Activated naive CD4-positive, alpha-beta T cell treated with anti-CD3 and anti-CD28 coated beads, Interleukin-2, amount 10 ng/mL, durations not matched to agents 7 days and 5 days (primary cell): ENCODE data around the gene KANSL1.
A peak's percentile ranks its signal among the peaks of the same experiment; 100 is the strongest.

Experiments used
- CTCF ChIA-PET: fragments of 350-600 bp; sonication (Branson Sonifier 250); formaldehyde crosslinking; loops from one replicate; lab custom pipeline; 2021; ENCODE audit warnings: antibody characterized with exemption; lab: Charles Lee
- DNase-seq: peaks from one replicate; pipeline ENCODE4 v3.0.0-alpha.2; 2020
- H3K27ac Mint-ChIP-seq: one replicate; pipeline ENCODE4 v1.8.0; 2021; ENCODE audit warnings: mild to moderate bottlenecking, moderate library complexity, mixed read lengths
- H3K27me3 Mint-ChIP-seq: one replicate; pipeline ENCODE4 v1.8.0; 2021; ENCODE audit warnings: mild to moderate bottlenecking, mixed read lengths
- H3K36me3 Mint-ChIP-seq: one replicate; pipeline ENCODE4 v1.8.0; 2021; ENCODE audit warnings: mixed read lengths
- H3K4me1 Mint-ChIP-seq: one replicate; pipeline ENCODE4 v1.8.0; 2021; ENCODE audit warnings: mixed read lengths
- H3K4me3 Mint-ChIP-seq: one replicate; pipeline ENCODE4 v1.8.0; 2021; ENCODE audit warnings: mild to moderate bottlenecking, moderate library complexity, mixed read lengths
- H3K9me3 Mint-ChIP-seq: one replicate; pipeline ENCODE4 v1.8.0; 2021; ENCODE audit warnings: mixed read lengths

KANSL1 gene

DNA sequence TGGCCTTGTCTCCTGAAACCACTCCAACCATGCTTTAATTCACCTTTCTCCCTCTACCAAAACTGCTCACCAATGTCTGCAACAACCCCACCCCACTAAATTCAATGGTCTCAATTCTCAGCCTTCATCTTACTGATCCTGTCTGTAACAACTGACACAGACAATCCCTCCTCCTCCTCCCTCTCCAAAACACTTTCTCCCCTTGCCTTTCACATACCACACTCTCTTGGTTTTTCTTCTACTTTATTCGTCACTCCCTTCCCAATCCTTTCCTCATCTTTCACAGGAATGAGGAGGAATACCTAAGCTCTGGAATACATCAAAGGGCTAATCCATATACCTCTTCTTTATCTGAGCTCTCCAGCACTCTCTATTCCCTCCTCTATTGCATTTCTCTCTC, 128.8 kb downstream of the KANSL1 start:
- Mint-ChIP-seq H3K4me3 (no peak overlapping the region), H3K36me3 (peaks cover 34% of the 10 kb centered on the region), H3K4me1 (peaks cover 5% of the 10 kb centered on the region), H3K27me3 (no peaks in the 10 kb centered on the region), H3K9me3 (no peaks in the 10 kb centered on the region), H3K27ac (peak overlapping the region; percentile 15)
- no peak for DNase-seq
- CTCF ChIA-PET, result no interaction called here

DNA sequence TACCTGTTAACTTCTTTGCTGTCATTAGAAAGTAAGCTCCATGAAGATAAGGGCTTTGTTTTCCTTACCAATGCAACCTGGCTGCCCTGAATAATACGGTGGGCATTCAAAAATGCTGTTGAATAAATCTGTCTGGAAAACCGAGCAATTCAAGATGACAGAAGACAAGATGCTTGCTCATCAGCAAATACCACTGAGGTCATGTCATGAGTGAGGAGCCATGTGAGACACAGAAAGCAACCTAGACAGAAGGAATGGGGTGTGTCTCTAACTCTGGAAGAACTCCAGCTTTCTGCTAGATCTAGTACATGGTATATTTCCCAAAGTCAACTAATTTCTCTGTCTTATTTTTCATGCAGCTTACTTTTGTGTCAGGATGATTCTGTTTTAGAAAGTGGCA, 130.0 kb downstream of the KANSL1 start:
- Mint-ChIP-seq H3K36me3 (peaks cover 44% of the 10 kb centered on the region), H3K9me3 (no peaks in the 10 kb centered on the region), H3K4me1 (peaks cover 6% of the 10 kb centered on the region), H3K27ac (no peak overlapping the region), H3K27me3 (no peaks in the 10 kb centered on the region), H3K4me3 (no peak overlapping the region)
- DNase-seq, result no peak
- CTCF ChIA-PET, result no interaction called here

DNA sequence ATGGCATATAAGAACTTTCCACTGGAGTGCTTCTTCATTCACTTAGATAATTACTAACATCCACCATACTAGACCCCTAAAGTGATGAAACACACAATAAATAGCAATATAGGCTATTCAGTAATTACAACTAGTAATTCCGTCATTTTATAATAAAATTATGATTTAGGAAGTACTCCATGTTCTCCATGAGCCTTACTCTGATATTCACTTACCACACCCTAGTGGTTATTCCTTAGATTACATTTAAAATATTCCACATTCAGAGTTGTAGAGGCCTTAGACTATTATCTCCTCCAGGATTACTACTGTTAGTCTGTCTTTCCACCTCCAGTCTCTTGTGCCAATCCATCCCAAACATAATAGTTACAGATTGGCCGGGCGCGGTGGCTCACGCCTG, 131.8 kb downstream of the KANSL1 start:
- CTCF ChIA-PET, result no interaction called here
- Mint-ChIP-seq H3K36me3 (peaks cover 52% of the 10 kb centered on the region), H3K4me1 (peaks cover 6% of the 10 kb centered on the region), H3K4me3 (no peak overlapping the region), H3K27ac (no peak overlapping the region), H3K9me3 (no peaks in the 10 kb centered on the region), H3K27me3 (no peaks in the 10 kb centered on the region)
- DNase-seq, result no peak

DNA sequence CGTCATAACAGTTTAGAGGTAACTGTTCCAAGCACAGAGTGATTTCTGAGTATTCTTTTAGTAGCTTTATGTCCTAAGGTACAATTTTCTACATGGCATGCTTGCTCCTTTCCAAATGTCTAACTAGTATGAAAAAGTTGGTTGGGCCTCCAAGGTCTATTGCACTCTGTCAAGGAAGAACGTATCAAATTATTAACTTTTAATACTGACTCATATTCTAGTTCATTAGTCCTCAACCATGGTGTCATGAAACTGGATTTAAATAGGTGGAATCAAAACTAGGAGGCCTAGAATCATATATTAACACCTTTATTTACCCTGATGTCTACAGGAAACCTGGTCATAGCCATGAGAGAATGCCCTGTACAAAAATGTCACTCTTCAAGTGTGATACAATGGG, 132.8 kb downstream of the KANSL1 start:
- Mint-ChIP-seq H3K27ac (no peak overlapping the region), H3K27me3 (no peaks in the 10 kb centered on the region), H3K4me1 (peaks cover 6% of the 10 kb centered on the region), H3K36me3 (peaks cover 46% of the 10 kb centered on the region), H3K4me3 (no peak overlapping the region), H3K9me3 (no peaks in the 10 kb centered on the region)
- DNase-seq, result no peak
- CTCF ChIA-PET, result interaction anchor here (5.2 kb wide), 1 partner anchor 16 kb away, joined by 22 read pairs; no protein-coding TSS in a partner anchor

DNA sequence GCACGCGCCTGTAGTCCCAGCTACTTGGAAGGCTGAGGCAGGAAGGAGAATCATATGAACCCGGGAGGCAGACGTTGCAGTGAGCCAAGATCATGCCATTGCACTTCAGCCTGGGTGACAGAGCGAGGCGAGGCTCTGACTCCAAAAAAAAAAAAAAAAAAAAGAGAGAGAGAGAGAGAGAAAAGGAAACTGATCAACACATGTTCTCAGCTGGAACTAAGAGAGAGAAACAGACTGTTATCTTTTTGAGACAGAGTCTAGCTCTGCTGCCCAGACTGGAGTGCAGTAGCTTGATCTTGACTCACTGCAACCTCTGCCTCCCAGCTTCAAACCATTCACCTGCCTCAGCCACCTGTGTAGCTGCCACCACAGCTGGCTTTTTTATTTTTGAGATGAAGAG, 133.7 kb downstream of the KANSL1 start:
- Mint-ChIP-seq H3K27ac (no peak overlapping the region), H3K36me3 (peaks cover 44% of the 10 kb centered on the region), H3K9me3 (no peaks in the 10 kb centered on the region), H3K27me3 (no peaks in the 10 kb centered on the region), H3K4me3 (no peak overlapping the region), H3K4me1 (peaks cover 6% of the 10 kb centered on the region)
- CTCF ChIA-PET, result interaction anchor here (1.9 to 5.2 kb wide), 2 partner anchors 15 to 58 kb away, joined by 4 to 22 read pairs; no protein-coding TSS in a partner anchor
- no peak for DNase-seq

DNA sequence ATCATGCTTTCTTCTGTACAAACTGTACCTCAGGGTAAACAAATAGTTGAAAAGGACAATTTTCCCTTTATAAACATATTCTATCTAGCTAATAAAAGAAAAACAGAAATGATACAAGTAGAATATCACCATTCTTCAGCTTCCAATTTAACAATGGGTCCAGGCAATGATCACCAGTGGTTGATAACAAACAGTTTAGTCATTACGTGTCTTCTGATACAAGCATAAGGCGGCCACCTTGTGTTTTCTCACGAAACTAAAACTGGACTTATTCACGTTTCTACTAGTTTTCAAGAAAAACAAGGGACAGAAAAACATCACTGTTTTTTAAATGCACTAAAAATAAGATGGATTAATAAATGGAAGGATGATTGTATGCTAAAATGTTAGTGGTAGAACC, 135.9 kb downstream of the KANSL1 start:
- no peaks in the 10 kb centered on the region for H3K9me3 Mint-ChIP-seq
- peaks cover 7% of the 10 kb centered on the region for H3K4me1 Mint-ChIP-seq
- H3K36me3 Mint-ChIP-seq, result peaks cover 50% of the 10 kb centered on the region
- no peaks in the 10 kb centered on the region for H3K27me3 Mint-ChIP-seq
- H3K27ac Mint-ChIP-seq, result no peak overlapping the region
- DNase-seq, result no peak
- no peak overlapping the region for H3K4me3 Mint-ChIP-seq
- CTCF ChIA-PET, result interaction anchor here (1.5 to 5.2 kb wide), 2 partner anchors 13 to 136 kb away, joined by 3 to 22 read pairs; partner anchors contain the start of gene KANSL1

DNA sequence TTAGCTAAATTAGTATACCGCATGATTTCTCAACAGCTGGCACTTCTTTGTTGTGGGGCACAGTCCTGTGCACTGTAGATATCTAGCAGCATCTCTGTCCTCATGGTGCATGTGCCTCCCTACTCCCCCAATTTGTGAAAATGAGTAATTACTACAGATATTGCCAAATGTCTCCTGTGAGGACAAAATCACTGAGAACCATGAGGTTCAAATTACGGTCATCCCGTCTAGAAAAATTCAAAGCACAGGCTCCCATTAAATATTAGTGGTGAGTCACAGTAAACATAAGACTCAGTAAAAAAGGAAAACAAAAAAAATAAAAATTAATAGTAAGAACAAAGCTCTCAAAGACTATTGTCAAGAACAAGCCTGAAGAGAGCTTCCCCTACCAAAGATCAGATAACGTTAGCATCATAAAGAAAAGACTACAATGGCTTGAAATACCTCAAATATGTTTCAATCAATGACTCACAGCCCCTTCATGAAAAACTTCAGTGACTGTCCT, 136.4 kb downstream of the KANSL1 start:
- Mint-ChIP-seq H3K4me3 (no peak overlapping the region), H3K36me3 (peaks cover 53% of the 10 kb centered on the region)

DNA sequence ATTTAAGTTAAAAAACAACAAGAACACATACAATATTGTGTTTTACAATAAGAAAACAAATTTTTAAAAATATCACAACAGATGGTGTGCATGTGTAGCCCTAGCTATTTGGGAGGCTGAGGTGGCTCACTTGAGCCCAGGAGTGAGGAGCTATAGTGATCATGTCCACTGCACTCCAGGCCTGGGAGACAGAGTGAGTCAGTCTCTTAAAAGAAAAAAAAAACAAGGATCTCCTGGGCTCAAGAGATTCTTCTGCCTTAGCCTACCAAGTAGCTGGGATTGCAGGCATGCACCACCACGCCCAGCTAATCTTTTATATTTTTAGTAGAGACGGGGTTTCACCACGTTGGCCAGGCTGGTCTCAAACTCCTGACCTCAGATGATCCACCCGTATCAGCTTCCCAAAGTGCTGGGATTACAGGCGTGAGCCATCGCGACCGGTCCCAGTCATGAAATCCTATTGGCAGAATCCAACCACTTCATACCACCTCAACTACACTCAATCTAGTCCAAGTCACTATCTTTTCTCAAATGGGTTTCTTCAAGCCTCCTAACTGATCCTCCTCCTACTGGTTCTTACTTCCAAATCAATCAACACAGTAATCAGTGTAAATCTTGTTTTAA, 139.2 kb downstream of the KANSL1 start:
- H3K4me1 Mint-ChIP-seq, result peaks cover 8% of the 10 kb centered on the region

More for the DNA sequence above, 136.4 kb downstream of the KANSL1 start:
- CTCF ChIA-PET, result interaction anchor here (1.5 to 5.2 kb wide), 2 partner anchors 12 to 136 kb away, joined by 3 to 22 read pairs; partner anchors contain the start of gene KANSL1
- H3K27ac Mint-ChIP-seq, result no peak overlapping the region
- H3K27me3 Mint-ChIP-seq, result no peaks in the 10 kb centered on the region
- H3K4me1 Mint-ChIP-seq, result peaks cover 12% of the 10 kb centered on the region
- H3K9me3 Mint-ChIP-seq, result no peaks in the 10 kb centered on the region
- DNase-seq, result no peak

DNA sequence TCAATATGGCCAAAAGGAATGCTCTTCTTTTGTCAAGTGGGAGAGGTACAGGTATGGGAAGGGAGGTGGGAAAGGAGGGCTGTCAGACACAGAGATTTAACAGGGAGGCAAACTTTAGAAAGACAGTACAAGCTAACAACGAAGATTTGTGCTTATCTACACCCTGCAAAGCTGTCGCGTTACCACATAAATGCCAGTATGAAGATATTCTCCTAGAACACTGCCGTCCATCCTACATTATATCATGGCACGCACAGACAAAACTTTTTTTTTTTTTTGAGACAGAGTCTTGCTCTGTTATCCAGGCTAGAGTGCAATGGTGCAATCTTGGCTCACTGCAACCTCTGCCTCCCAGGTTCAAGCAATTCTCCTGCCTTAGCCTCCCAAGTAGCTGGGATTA, 143.6 kb downstream of the KANSL1 start:
- CTCF ChIA-PET, result no interaction called here
- Mint-ChIP-seq H3K27me3 (no peaks in the 10 kb centered on the region), H3K36me3 (peaks cover 59% of the 10 kb centered on the region), H3K4me1 (peaks cover 8% of the 10 kb centered on the region), H3K9me3 (no peaks in the 10 kb centered on the region), H3K4me3 (no peak overlapping the region), H3K27ac (peak overlapping the region; percentile 49)
- DNase-seq, result no peak

More for the DNA sequence above, 139.2 kb downstream of the KANSL1 start:
- Mint-ChIP-seq H3K27me3 (no peaks in the 10 kb centered on the region), H3K36me3 (peaks cover 63% of the 10 kb centered on the region), H3K9me3 (no peaks in the 10 kb centered on the region), H3K27ac (no peak overlapping the region), H3K4me3 (no peak overlapping the region)
- CTCF ChIA-PET, result interaction anchor here (0.6 to 1.0 kb wide), 2 partner anchors 10 to 1587 kb away, joined by 3 to 5 read pairs; no protein-coding TSS in a partner anchor
- no peak for DNase-seq

DNA sequence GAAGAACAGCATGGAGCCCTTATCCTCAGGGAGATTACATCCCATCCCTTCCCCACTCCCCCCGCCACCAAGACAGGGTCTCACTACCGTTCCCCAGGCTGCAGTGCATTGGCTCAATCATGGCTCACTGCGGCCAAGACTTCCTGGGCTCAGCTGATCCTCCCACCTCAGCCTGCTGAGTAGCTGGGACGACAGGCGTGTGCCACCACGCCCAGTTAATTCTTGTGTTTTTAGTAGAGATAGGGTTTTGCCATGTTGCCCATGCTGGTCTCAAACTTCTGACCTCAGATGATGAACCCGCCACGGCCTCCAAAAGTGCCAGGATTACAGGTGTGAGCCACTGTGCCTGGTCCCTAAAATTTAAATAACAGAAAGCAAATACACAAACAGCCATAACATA, 145.4 kb downstream of the KANSL1 start:
- Mint-ChIP-seq H3K36me3 (peaks cover 64% of the 10 kb centered on the region), H3K9me3 (no peaks in the 10 kb centered on the region), H3K4me1 (peaks cover 11% of the 10 kb centered on the region), H3K27me3 (no peaks in the 10 kb centered on the region), H3K27ac (no peak overlapping the region), H3K4me3 (no peak overlapping the region)
- CTCF ChIA-PET, result interaction anchor here (1.6 kb wide), 1 partner anchor 145 kb away, joined by 3 read pairs; the partner anchor contains the start of gene KANSL1
- no peak for DNase-seq

DNA sequence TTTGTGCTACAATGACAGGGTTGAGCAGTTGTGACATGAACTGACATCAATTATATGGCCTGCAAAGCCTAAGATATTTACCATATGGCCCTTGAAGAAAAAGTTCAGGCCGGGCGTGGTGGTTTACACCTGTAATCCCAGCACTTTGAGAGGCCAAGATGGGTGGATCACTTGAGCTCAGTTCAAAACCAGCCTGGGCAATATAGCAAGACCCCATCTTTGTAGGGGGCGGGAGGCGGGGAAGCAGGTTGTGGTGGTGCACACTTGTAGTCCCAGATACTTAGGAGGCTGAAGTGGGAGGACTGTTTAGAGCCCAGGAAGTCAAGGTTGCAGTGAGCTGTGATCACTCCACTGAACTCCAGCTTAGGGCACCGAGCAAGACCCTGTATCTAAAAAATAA, 145.8 kb downstream of the KANSL1 start:
- DNase-seq, result no peak
- Mint-ChIP-seq H3K27ac (no peak overlapping the region), H3K4me3 (no peak overlapping the region), H3K9me3 (no peaks in the 10 kb centered on the region), H3K36me3 (peaks cover 65% of the 10 kb centered on the region), H3K27me3 (no peaks in the 10 kb centered on the region), H3K4me1 (peaks cover 11% of the 10 kb centered on the region)
- CTCF ChIA-PET, result interaction anchor here (1.6 kb wide), 1 partner anchor 146 kb away, joined by 3 read pairs; the partner anchor contains the start of gene KANSL1

DNA sequence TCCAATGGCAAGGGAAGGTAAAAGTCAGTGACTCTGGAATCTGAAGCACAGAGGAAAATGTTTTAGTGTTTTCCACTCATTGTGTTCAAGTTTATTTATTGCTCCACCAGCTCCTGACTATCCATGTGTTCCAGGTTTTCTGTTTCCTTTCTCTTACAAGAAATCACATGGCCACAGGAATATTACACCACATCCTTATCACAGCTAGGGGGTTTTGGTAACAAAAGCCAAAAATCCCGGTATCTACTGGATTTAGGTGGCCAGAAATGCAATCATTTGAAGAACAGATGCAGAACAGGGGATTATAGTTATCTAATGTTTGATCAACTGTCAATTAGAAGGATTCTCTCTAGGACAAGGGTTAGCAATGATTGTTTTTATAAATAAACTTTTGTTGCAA, 146.3 kb downstream of the KANSL1 start:
- Mint-ChIP-seq H3K4me3 (no peak overlapping the region), H3K27ac (peak overlapping the region; percentile 33), H3K36me3 (peaks cover 65% of the 10 kb centered on the region), H3K9me3 (no peaks in the 10 kb centered on the region), H3K27me3 (no peaks in the 10 kb centered on the region), H3K4me1 (peaks cover 6% of the 10 kb centered on the region)
- DNase-seq, result no peak
- CTCF ChIA-PET, result interaction anchor here (1.6 kb wide), 1 partner anchor 146 kb away, joined by 3 read pairs; the partner anchor contains the start of gene KANSL1

DNA sequence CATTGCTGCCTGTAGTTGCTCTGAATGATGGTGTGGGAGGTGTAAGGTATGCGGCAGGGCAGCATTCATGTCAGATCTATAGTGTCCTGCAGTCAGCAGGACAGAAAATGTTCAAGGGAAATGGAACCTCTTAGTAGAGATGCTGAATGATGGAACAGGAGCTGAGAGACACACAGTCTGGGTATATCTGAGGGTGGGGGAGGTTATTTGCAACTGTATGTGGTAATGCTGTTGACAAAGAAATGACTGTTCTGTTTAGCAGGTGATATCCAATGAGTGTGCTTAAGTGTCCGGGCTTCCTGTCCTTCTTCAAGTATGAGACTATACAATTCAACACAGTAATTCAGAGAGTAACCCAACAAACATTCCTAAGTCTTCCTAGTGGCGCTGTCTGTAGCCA, 147.6 kb downstream of the KANSL1 start:
- Mint-ChIP-seq H3K27me3 (no peaks in the 10 kb centered on the region), H3K4me3 (no peak overlapping the region), H3K36me3 (peaks cover 62% of the 10 kb centered on the region), H3K4me1 (peaks cover 3% of the 10 kb centered on the region), H3K27ac (peak overlapping the region; percentile 37), H3K9me3 (no peaks in the 10 kb centered on the region)
- no peak for DNase-seq
- CTCF ChIA-PET, result interaction anchor here (2.3 to 4.1 kb wide), 5 partner anchors 11 to 165 kb away, joined by 17 to 50 read pairs (median 22); no protein-coding TSS in a partner anchor

DNA sequence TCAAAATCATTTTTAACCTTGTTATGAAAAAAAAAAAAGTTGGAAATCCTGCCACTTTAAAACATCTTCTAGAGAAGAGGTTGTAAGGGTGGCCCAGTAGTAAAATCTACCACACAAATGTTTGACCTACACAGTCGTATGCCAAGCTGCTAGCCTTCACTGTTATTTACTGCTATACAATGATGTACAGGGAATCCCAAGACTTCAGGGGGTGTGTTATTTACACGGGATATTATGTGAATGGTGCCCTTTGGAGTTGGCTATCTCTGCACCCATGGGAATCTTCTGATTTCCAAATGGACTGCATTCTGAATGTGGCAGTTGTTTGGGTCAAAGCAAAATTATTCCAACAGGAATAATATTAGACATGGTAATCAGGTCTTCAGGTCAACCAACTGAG, 148.2 kb downstream of the KANSL1 start:
- Mint-ChIP-seq H3K9me3 (no peaks in the 10 kb centered on the region), H3K4me1 (peaks cover 3% of the 10 kb centered on the region), H3K4me3 (no peak overlapping the region), H3K27me3 (no peaks in the 10 kb centered on the region), H3K27ac (no peak overlapping the region), H3K36me3 (peaks cover 61% of the 10 kb centered on the region)
- no peak for DNase-seq
- CTCF ChIA-PET, result interaction anchor here (1.0 to 4.1 kb wide), 16 partner anchors 9 to 170 kb away, joined by 3 to 50 read pairs (median 6); no protein-coding TSS in a partner anchor
